Measurements from ENCODE around the gene CEND1.

Gene CEND1

DNA sequence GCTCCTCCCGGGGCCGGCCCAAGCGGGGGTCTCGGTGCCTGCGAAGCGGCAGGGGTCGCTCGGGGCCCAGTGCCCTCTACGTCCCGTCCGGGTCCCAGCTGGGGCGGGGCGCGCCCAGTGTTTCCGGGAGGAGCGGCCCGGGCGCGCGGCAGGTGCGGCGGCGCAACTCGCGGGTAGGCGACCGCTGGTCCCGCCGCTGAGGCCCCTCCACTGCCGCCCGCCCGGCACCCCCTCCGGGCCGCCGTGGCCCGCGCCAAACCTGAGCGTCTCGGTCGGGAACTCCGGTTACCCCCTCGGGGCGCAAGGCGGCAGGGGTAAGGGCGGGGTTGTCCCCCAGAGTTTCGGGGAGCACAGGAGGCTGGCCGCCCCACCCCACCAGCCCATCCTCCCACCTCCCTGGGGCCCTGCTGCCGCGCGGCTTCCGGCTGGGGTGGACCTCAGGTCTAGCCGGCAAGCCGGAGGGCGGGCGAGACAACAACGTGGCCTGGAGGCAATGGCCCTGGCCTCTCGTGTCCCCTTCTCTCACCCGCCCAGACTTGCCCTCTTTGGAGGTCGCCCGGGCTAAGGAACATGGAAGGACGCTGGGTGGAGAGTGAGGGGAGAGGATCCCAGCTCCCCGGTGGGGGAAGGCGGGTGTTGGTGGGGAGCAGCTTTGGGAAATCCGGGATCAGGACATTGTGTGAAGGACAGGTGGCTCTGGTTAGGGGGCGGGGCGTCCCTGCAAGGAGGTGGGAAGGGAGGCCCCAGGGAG, 37.4 kb upstream of the CEND1 start:
- DNase-seq = no peak

DNA sequence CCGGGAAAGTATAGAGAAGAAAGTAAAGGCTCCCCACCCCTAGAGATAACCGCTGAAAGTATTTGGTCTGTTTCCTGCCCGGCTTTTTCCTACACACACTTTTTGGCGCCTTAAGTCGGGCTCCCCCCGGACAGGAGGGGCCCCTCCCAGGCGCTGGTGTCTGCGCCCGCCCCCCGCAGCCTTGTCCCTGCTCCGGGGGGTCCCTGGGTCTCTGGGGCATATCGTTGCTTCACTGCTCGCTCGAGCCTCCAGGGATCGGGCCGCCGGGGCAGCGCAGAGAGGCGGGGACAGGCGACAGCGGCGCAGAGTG, 36.9 kb upstream of the CEND1 start:
- no peak for DNase-seq

DNA sequence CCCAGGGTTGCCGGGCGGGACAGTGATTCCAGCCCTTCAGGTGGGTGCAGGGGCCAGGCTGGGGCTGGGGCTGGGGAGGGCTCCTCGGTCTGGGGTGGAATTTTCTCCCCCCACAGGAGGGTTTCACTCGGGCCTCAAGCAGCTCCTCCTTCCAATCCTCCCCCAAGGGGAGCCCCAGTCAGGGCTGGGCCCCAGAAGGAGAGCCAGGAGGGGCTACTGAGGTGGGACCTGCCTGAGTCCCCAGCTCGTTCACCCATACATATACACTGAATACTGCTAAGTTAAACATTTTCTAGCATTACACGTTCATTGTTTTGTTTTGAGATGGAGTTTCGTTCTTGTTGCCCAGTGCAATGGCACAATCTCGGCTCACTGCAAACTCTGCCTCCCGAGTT, 36.3 kb upstream of the CEND1 start:
- no peak for DNase-seq

DNA sequence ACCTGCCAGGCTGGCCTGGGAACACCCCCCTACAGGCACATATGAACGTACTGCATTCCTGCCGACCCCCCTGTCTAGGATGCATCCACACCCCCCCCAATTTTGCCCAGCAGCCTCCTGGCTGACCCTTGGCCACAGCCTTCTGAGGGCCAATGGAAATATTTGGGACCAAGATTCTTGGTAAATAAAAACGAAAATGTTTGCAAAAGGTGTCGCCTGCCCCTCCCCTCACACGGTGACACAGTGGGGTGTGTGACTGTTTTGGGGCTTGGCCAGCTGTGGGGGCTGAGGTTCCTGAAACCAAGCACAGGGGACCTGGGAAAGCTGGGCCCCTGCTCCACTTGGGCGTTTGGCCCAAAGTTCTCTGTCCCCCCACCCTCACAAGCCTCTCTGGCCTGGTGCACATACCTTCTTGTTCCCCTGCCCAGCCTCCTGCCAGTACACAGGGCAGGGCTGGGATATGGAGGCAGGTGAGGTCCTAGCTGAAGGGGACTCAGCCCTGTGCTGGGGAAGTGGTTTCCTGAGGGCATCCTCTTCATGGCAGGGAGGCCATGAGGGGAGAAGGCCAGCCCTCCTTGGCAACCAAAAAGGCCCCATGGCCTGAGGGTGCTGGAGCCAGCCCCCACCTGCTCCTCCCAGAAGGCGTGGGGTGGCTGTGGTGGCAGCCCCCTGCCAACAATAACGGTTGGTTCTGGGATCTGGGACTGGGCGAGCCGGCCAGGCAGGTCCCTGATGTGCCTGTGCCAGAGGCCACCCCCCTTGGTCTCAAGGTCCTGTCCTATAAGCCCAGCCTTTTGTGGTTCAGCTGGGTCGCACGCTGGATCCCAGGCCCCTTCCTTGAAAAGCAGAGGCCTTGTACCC, 35.7 kb upstream of the CEND1 start:
- DNase-seq = no peak

DNA sequence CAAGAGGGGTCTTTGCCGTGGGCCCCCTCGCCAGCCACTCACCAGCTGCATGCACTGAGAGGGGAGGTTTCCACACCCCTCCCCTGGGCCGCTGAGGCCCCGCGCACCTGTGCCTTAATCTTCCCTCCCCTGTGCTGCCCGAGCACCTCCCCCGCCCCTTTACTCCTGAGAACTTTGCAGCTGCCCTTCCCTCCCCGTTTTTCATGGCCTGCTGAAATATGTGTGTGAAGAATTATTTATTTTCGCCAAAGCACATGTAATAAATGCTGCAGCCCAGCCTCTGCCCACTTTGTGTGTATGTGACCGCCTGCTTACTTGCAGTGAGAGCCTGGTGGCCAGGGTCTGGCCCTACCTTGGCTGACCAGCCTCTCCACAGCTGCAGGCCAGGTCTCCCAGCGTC, 35.1 kb upstream of the CEND1 start:
- no peak for DNase-seq

DNA sequence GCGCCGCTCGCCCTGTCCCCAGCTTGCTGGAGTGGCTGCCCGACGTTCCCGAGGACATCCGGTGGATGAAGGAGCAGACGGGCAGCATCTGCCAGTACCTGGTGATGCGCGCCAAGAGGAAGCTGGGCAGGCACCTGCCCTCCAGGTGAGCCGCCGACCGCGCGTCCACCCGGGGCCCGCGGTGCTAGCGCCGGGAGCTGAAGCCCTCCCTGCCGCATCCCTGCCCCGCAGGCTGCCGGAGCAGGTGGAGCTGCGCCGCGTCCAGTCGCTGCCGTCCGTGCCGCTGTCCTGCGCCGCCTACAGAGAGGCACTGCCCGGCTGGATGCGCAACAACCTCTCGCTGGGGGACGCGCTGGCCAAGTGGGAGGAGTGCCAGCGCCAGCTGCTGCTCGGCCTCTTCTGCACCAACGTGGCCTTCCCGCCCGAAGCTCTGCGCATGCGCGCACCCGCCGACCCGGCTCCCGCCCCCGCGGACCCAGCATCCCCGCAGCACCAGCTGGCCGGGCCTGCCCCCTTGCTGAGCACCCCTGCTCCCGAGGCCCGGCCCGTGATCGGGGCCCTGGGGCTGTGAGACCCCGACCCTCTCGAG, 34.5 kb upstream of the CEND1 start:
- no peak for DNase-seq

DNA sequence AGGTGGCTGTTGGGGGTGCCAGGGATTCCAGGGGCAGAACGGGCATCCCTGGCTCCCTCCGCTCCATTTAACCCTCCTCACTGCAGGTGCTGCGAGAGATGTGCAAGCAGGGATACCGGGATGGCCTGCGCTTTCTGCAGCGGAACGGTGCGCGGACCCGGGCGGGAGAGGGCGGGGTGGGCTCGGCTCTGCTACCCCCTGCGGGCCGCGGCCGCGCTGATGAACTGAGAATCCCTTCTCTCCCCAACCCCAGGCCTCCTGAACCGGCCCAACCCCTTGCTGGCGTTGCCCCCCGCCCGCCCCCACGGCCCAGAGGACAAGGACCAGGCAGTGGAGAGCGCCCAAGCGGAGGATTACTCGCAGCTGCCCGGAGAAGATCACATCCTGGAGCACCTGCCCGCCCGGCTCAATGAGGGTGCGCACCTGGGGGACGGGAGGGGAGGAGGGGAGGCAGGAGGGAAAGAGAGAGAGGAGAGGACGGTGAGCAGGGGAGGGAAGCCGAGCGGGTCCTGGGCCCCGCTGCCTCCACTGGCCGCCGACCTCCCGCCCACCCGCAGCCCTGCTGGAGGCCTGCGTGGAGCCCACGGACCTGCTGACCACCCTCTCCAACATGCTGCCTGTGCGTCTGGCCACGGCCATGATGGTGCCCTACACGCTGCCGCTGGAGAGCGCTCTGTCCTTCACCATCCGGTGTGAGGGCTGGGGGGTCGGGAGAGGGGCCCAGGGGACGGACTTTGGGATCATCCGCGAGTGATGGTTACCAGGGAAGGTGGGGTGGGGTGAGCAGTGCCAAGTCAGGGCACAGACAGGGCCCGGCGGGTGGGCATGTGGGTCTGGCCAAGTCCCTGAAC, 33.8 kb upstream of the CEND1 start:
- no peak for DNase-seq

DNA sequence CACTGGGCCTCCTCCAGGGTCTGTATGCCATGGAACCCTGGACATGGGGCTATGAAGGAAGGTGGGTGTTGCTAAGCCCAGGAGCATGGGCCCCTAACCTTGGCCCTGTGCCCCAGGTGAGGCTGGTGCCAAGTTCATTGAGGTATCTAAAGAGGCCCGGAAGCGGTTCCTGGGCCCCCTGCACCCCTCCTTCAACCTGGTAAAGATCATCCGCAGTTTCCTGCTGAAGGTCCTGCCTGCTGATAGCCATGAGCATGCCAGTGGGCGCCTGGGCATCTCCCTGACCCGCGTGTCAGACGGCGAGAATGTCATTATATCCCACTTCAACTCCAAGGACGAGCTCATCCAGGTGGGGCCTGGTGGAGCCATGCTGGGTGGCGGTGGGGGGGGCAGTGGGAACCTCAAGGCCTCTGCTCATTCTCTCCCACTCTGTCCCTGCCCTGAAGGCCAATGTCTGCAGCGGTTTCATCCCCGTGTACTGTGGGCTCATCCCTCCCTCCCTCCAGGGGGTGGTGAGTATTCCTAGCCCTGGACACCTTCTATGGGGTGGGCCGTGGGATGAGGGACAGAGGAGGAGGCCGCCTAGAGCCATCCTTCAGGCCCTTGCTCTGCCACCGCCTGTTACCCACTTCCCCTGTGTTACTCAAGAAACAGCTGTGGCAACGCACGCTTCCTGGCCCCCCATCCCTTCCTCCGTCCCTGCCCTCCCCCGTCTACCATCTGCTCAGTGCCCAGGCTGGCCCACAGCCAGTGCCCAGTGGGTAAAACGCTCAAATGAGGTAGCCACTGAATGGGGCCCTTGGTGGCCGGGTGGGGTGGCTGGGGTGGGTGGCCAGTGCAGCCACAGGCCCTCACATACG, 31.9 kb upstream of the CEND1 start:
- DNase-seq = no peak

DNA sequence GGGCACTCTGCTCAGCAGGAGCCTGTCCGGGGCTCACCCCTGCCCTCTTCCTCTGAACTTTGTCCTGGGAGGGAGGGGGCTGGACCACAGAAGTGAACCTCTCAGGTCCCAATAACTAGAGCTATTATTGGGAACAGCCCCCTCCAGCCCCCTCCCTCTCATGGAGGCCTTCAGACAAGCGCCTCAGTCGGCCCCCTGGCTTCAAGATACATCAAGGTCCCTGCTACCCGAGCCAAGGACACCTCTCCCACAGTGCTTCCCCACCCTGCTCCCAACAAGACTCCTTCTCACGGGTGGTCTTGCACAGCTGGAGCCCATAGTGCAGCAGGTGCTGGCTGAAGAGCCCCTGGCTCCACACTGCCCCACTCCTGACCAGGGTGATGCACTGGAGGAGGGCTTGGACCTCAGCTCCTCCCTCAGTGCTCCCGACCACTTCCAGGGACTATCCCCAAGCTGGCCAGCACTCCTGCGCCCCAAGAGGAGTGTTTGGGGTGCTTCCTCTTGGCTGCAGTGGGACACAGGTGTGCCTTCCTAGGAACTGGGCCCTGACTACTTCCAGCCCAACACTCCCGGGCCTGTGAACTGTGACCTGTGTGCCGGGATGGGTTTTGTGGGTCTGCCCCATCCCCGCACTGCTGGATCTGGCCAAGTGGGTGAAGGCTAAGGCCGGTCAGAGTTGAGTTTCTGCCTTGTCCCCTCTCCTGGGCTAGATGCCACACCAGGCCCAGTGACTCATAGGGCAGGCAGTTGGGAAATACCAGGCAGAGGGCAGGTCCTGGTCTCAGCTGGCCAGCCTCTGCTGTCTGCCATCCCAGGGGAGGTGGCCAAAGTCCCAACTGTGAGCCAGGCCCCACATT, 31.0 kb upstream of the CEND1 start:
- DNase-seq = no peak

DNA sequence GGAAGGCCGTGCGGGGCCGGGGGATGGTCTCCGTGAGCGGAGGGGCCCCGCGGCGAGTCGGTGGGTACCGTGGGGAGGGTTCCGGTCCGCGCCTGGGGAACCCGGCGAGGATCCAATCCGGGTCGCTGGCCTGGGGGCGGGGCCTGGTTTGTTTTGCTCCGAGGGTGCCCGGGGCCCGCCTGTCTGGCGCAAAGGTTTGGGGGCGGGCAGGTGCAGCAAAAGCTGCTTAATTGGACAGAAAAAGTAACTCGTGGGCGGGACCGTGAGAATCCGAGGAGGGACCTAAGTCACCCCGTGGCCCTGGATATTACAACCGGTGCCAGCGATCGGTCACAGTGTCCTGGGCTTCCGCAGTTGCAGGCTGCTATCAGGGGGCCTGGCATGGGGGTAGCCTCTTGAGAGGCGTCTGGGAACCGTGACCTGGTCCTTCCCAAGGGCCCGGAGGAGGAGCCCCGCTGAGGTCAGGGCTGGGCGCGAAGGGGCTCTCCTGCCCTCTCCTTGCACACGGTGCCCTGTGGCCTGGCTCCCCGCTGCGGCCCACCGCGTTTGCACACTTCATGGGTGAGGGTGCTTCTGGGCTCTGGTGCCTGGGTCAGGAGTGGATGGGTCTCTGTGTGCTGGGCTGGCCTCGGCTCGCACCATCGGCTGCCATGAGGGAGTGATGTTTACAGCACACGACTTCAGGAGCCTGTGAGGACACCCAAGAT, 30.2 kb upstream of the CEND1 start:
- peak; percentile 91 to 94 for DNase-seq

DNA sequence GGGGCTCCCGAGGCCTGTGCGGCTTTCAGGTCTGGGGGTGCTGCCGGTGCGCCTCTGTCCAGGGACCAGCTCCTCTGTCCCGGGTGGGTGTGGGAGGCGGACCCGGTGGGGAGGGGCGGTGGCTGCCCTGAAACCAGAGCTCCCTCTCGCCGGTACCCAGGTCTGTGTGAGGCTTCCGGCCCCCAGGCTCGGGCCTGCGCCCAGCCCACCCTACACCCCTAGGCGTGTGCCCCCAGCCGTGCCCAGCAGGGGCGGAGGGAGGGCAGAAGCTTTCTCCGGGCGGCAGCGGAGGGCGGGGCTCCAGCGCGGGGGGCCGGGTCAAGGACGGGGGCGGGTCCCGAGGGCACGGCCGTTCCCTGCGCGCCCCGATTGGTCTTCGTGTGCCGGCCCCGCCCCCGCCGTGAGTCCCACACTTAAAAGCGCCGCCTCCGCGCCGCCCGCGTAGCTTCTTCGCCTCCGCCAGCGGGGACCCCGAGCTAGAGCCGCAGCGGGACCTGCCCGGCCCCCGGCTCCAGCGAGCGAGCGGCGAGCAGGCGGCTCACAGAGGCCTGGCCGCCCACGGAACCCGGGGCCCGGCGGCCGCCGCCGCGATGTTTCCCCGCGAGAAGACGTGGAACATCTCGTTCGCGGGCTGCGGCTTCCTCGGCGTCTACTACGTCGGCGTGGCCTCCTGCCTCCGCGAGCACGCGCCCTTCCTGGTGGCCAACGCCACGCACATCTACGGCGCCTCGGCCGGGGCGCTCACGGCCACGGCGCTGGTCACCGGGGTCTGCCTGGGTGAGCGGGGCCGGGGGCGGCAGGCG, 29.4 kb upstream of the CEND1 start:
- peak; percentile 91 to 93 for DNase-seq

DNA sequence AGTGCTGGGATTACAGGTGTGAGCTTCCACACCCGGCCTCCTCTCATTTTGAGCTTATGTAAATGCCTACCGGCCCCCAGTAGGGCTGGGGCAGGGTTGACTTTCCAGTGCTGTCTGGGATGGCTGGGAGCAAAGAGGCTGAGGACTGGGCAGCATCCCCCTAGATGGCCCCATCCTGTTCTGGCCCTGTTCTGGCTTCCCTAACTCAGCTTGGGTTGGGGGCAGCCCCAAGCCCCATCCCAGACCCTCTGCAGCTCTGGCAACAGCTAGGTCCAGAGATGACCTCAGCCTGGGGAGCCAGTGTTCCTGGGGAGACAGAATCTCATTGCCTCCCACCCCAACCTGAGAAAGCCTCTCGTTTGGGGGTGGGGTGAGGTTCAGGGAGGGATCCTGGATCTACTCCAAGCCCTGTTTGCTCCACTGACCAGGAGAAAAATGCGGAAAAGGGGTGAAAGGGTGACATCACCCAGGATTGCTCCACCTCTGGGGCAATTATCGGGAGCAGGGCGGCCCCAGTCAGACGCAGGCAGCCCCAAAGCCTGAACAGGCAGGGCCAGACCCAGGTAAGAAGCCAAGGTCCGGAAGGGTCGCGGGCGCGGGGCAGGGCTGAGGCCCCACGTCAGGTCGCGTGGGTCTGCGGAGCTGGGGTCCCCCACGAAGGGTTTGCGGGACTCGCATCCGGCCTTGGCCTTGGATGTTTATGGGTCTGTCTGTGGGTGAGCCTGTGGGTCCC, 28.7 kb upstream of the CEND1 start, which contains the start of gene PNPLA2:
TSS of gene PNPLA2 (plus strand) at position 519 of the 733 bp plus-strand sequence. CDS start 805 bp downstream, outside the sequence.
- DNase-seq = no peak

DNA sequence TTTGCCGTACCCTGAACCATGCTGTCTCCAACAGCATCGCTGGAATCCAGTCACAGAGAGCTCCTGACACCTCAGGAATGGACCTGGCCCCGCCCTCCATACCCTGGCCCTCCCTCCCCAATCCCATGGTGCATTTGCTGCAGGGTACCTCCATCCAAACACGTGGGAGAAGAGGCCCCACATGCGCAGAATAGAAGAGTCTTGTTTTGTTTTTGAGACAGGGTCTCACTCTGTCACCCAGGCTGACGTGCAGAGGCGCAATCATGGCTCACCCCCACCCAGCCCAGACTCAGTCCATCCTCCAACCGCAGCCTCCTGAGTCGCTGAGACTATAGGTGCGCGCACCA, 26.5 kb upstream of the CEND1 start:
- DNase-seq = no peak

DNA sequence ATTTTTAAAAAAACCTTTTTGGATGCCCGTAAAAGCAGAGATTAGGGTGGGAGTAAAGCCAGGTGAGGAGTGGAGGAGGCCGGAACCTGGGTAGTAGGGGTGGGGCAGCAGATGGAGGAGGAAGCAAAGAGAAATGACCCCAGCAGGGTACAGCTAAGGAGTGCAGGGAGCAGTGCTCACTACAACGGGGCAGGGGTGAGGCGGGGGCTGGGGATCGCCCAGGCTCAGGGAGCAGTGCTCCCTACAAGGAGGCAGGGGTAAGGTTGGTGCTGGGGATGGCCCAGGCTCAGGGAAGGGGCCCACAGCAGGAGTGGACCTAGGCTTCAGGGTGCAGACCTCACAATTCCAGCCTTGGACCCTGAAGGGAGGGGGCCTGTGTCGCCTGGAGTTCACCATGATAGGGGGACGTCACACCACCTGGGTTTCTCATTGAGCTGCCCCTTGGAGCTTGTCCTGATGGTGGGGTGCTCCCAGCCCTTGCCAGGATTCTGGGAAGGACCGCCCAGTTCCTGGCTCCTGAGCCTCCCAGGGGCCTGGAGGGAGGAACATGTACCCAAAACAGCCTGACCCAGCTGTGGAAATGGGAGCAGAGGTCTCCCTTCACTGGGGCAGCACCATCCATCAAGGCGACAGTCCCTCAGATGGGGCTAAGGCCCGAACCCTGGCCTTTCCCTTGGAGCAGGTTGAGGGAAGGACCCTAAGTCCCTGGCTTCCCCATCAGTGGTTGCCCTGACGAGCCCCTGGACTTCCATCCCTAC, 26.0 kb upstream of the CEND1 start:
- DNase-seq = no peak

DNA sequence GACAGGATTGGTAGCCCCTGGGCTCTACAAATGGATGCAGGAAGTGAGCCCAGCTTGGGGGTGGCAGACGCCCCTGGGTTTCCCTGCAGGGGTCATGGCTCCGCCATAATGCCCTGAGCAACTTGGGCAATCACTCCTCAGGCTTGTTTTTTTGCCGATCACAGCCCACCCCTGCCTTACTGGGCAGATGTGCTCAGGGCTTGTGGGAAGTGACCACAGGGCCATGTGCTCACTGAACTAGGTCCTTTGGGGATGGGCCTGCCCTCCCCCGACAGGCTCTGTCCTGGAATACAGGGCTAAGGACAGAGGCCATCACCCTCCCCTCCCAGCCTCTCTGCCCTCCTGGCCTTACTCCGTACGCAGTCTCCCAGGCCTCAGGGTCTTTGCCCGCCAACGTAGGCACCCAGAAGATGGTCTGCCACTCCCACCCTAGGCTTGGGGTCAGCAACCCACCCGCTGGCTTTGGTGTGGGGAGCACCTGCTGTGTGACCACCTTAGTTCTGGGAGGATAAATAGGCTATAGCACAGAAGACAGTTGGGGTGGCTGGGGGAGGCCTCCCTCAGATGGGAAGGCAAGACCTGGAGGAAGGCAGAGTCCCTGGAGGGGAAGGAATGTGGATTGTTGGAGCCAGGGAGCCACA, 23.7 kb upstream of the CEND1 start:
- no peak for DNase-seq

DNA sequence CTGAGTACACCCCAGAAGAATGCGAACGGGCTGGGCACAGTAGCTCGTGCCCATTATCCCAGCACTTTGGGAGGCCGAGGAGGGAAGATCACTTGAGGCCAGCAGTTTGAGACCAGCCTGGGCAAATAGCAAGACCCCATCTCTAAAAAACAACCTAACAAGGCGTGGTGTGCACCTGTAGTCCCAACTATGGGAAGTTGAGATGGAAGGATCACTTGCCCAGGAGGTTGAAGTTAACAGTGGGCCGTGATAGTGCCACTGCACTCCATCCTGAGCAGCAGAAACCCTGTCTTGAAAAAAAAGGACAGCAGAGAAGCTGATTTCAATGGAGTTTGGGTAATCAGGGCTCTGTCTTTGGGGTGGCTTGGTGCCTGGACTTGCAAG, 23.2 kb upstream of the CEND1 start:
- DNase-seq = no peak

DNA sequence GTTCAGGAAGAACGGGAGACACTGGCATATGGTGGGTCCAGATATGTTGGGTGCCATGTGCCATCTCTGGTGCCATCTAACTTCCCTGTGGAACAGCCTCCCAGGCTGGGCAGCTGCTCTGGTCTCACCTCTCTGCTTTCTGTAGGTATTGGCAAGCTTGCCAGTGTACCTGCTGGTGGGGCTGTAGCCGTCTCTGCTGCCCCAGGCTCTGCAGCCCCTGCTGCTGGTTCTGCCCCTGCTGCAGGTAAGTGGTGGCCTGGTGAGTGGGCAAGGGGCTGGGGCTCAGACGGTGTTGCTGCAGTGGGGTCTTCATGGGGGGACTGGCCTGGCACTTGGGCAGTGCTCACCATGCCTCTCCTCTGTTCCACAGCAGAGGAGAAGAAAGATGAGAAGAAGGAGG, 22.5 kb upstream of the CEND1 start:
- no peak for DNase-seq
